GM12878 (cell line): Measurements from ENCODE around the gene MAP7.

Source experiments
- EZH2 ChIP-seq: IDR thresholded peaks from 2 replicates; pipeline ENCODE4 v1.6.1; 2012; ENCODE audit warnings: low read depth, mild to moderate bottlenecking, control low read depth, inconsistent platforms, low read length, borderline replicate concordance; ENCODE audit not compliant: control insufficient read depth
- POLR2A ChIP-seq: IDR thresholded peaks from 2 replicates; pipeline ENCODE4 v1.6.1; 2011; ENCODE audit warnings: low read depth, mild to moderate bottlenecking, low read length
- SUZ12 ChIP-seq: fragments of 200-600 bp; sonication (generic); IDR thresholded peaks from one replicate; pipeline ENCODE4 v1.6.1; 2018; ENCODE audit warnings: antibody characterized with exemption, mild to moderate bottlenecking; ENCODE audit not compliant: unreplicated experiment
- ZNF24 ChIP-seq: fragments of 450-650 bp; IDR thresholded peaks from 2 replicates; pipeline ENCODE4 v1.6.1; 2017; ENCODE audit warnings: antibody characterized with exemption, mild to moderate bottlenecking

DNA sequence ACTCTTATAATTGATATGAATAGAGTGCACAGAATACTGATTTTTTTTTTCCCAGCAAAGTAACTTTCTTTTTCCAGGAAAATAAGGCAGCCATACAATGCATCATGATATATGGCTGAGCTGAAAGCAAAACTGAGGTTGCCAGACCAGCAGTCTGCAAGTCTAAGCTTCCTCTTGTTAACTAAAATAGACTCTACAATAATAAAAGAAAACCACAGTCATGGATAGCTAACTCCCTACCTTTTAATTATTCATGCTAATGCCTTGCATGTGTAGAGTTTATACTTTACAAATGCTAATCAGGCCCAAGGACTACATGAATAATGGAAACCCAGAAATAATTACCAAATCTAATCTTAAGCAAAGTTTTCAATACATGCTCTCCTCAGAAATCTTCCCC is 47.4 kb downstream of the MAP7 start:
- no peak for TF ChIP-seq EZH2
- TF ChIP-seq POLR2A = no peak
- TF ChIP-seq ZNF24 = no peak
- TF ChIP-seq SUZ12 = no peak
